Measurements from ENCODE around the gene NRDC.
"Not testable (repeated sequence)": the region's sequence is repeated elsewhere in the genome, so short reads cannot be mapped to it uniquely, and the experiment has no call there.

The NRDC gene

GRCh38 chr1:51840182-51840581 is 38.3 kb downstream of the NRDC start:
- DNase-seq, result no peak

DNA sequence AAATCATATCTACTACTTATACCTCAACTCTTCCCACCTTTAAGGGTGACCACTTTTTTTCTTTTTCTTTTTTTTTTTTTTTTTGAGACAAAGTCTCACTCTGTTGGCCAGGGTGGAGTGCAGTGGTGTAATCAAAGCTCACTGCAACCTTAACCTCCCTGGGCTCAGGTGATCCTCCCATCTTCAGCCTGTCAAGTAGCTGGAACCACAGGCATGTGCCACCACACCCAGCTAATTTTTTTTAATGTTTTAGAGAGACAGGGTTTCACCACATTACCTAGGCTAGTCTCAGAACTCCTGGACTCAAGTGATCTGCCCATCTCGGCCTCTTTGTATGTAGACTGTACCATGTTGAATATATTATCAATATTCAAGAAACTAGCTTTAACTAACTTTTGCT is 39.4 kb downstream of the NRDC start:
- no peak for DNase-seq

GRCh38 chr1:51837243-51837642 is 41.3 kb downstream of the NRDC start:
- no peak for DNase-seq

DNA sequence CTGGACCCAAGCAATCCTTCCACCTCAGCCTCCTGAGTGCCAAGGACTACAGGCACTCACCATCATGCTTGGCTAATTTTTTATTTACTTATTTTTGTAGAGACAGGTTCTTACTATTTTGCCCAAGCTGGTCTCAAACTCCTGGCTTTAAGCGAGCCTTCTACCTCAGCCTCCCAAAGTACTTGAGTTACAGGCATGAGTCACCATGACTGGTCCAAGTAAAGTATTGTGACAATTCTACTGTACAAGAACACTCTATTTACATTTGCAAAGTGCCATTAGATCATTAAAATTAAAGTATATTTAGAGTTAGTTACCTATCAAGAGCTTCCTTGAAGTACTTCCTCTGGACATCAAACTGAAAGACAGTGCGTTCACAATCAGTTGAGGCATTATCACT is 44.8 kb downstream of the NRDC start:
- DNase-seq, result peak; percentile 52

DNA sequence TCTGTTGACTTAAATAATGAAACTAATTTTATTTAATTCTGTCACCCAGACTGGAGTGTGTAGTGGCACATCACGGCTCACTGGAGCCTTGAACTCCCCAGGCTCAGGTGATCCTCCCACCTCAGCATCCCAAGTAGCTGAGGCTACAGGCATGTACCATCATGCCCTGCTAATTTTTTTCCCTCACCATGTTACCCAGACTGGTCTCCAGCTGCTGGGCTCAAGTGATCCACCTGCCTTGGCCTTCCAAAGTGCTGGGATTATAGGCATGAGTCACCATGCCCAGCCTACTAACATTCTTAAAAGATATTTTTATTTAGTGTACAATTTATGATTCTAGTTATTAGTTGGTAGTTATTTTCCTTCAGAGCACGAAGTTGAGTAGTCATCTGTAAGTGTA is 49.5 kb downstream of the NRDC start:
- peak; percentile 60 for DNase-seq

GRCh38 chr1:51819810-51820209 is 58.7 kb downstream of the NRDC start:
- no peak for DNase-seq

DNA sequence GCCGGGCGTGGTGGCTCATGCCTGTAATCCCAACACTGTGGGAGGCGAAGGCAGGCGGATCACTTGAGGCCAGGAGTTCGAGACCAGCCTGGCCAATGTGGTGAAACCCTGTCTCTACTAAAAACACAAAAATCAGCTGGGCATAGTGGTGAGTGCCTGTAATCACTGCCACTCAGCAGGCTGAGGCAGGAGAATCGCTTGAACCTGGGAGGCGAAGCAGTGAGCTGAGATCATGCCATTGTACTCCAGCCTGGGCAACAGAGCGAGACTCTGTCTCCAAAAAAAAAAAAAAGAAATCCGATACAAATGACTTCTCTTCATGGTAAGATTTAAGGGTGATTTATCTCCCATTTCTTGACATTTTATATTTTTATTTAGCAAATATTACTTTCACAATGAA is 59.5 kb downstream of the NRDC start:
- not testable (repeated sequence) for DNase-seq

- no peak for DNase-seq
Measured at GRCh38 chr1:51818487-51818886, 60.0 kb downstream of the NRDC start.

DNA sequence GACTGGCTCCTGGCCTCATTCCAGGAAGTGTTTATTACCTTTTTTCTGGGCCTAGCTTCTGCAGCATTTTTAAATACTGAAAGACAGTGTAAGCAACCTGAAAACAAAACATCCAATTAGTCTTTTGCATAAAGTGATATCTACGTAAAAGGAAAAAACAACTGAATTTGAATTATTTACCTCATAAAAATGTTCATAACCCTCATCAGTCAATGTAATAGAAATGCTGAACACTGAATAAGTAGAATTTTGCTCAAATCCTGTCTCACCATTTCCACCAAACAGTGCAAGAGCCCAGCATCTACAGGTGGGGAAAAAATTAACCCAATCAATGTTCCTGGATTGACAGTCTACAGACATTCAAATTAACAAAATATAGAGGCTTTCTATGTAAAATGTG is 64.0 kb downstream of the NRDC start:
- no peak for DNase-seq

DNA sequence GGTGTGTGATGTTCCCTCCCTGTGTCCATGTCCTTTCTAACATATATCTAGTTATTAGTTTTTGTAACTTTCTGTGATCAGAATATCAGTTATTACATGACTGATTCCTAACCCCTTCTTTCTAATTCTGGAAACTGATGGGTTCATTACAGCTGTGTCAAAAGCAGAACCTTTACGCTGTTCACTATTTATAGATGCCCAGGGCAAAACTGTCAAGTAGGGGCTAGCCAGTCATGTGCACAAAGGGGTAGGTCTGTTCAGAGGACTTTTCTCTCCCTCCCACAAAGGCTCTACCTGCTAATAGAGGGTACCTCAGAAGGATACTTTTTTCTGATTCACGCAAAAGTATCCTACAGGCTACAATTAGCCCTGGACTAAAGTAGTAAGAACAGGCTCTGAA is 79.2 kb downstream of the NRDC start:
- DNase-seq, result no peak

GRCh38 chr1:51794868-51795267 is 83.7 kb downstream of the NRDC start:
- DNase-seq, result no peak

GRCh38 chr1:51794260-51794659 is 84.3 kb downstream of the NRDC start:
- no peak for DNase-seq

DNA sequence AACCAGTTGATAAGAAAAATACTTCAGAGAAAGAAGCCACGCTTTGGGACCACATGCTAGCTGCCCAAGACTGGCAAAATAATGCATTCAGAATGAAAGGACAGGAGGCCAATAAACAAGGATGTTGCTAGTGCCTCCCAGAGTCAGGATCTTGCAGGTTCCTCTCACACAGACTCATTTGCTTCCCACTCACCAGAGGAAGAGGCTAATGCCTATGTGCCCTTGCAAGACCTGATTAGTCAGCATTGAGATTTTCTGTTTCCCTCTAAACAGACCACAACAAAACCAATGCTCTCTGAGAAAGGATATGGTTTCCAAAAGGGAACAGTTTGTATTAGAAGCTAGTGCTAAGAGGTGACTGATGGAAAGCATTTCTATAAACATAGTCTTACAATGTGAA is 85.7 kb downstream of the NRDC start:
- no peak for DNase-seq

- DNase-seq, result no peak
Measured at GRCh38 chr1:51791888-51792287, 86.6 kb downstream of the NRDC start.

GRCh38 chr1:51790385-51790784 is 88.1 kb downstream of the NRDC start:
- DNase-seq, result no peak

GRCh38 chr1:51789342-51789741 is 89.2 kb downstream of the NRDC start:
- no peak for DNase-seq

DNA sequence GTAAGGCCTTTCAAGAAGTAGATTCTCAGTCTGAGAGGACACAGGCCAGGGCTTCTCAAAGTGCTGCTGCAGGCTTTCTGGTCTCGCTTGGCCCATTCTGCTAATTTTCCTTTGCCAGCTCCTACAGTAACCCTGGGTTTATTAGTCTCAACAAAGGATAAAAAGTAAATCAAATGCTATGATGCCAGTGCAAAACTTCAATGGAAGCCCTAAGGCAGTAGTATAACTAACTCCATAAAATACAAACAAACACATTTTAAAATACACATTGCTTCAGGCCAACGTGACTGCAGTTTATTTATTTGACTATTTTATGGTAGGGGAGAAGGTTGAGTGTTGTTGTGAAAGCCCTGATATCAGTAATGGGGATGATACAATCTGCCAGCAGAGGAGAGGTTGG is 89.6 kb downstream of the NRDC start:
- no peak for DNase-seq

- DNase-seq, result no peak
Measured at GRCh38 chr1:51784997-51785421, 93.5 kb downstream of the NRDC start.

DNA sequence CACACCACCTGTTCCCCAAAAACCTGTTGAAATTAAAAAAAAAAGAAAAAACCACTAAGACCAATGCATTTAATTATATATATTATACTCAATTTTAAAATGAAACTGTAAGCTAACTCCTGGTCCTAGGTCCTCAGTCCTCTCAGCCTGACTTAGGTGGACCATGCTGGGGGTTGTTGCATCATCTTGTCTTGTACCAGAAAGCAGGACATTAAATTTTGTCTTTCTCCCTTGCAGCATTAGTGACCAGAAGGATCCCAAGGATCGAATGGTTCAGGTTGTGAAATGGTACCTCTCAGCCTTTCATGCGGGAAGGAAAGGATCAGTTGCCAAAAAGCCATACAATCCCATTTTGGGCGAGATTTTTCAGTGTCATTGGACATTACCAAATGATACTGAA is 97.6 kb downstream of the NRDC start:
- DNase-seq, result no peak

DNA sequence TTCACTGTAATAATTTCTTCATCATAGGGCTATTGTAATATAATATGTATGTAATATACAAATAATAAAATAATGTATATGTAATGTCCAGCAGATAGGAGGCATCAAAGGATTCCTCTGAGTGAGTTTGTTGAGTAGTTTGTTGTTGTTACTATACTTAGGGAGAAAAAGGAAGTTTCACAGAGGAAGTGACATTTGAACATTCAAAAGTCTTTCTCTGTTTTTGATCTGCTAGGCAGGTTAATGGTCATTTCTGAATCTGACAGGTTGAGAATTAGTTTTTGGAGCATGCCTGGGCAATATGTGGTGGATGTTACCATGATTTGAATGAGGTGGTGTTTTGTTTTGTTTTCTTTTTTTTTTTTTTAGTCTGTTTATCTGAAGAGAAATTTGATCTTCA is 102.1 kb downstream of the NRDC start:
- no peak for DNase-seq

GRCh38 chr1:51768971-51769588 is 109.4 kb downstream of the NRDC start:
- peak; percentile 90 for DNase-seq

GRCh38 chr1:51761351-51761750 is 117.2 kb downstream of the NRDC start:
- no peak for DNase-seq

DNA sequence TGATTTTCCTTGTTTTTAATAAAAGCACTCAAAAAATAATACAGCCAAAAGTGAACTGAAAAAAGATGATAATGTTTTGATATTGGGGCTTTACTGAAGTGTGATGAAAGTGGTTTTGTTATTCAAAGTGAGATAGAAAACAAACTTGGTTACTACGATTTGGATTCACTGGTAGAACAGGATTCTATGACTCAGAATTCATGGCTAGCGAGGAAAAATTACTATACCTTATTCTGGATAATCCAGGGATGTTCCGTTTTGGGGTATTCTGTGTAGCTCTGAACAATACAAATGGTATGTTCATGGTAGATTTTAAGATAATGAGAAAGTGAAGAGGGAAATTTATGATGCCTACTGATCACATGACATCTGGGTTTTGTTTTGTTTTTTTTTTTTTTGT is 117.7 kb downstream of the NRDC start:
- DNase-seq, result no peak

DNA sequence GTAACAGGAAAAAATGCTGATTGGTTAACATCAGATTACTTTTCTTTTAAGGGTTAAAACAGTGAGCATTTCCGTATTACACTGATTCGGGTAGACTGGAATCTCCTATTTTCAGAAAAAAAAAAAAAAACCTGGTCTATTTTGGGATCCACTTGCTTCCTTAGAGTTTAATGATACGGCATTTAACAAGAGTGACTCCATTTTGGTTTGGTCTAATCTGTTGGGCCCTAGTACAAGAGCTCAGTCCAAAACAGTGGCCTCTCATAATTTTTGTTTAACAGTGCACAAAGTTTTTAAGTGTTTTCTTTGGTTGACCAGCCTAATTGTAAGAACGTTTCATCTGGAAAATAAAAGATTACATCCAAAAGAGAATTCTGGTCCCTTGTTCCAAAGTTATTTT is 120.2 kb downstream of the NRDC start:
- DNase-seq, result no peak

- DNase-seq, result no peak
Measured at GRCh38 chr1:51756290-51756689, 122.2 kb downstream of the NRDC start.

DNA sequence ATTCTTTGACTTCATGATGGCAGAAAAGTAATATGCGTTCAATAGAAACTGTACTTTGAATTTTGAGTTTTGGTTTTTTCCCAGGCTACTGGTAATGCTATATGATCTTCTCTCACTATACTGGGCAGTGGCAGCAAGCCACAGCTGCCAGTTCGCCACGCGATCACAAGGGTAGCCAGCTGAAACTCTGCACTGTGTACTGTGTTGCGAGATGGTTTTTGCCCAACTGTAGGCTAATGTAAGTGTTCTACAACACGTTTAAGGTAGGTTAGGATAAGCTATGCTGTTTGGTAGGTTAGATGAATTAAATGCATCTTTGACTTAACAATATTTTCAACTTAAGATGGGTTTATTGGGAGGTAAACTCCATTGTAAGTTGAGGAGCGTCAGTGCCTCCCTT is 123.1 kb downstream of the NRDC start:
- DNase-seq, result no peak
